HT1080 (cell line): ENCODE measurements around the gene TCL1B. TPM values are rescaled to one million over a fixed set of nuclear protein-coding genes. Genes with fewer than 3 reads are reported as not detected.

Experiments used
- small RNA-seq: library from RNA; depleted of rRNA; stranded (forward); fragments of <200 nt; gene quantifications from one replicate; pipeline ENCODE3, GENCODE V24; 2014
- total RNA-seq: library from RNA; depleted of rRNA; stranded (reverse); fragments of >200 nt; shearing (Covaris generic); gene quantifications from 2 replicates; pipeline ENCODE4 v1.2.3, GENCODE V29; 2014; rRNA removed

TCL1B gene
- total RNA-seq, 1 experiment from 2014 or later, result not detected

Small RNA genes lying within 50 kb of the gene (small RNA-seq; reads per million reads assigned to genes)
- gene RF02193, result not detected

Other genes with a start within 250 kb of the TCL1B start
- 2.3 and 2.4 TPM in 2 replicates for gene SYNE3, start 169.8 kb upstream of the TCL1B start, total RNA-seq
- 112 and 114 TPM in 2 replicates for gene GLRX5, start 151.4 kb upstream of the TCL1B start, total RNA-seq
- 0.35 TPM in 1 of 2 replicates, not detected in the other for gene TCL1A, start 27.7 kb downstream of the TCL1B start, total RNA-seq
- gene TUNAR, start 190.4 kb downstream of the TCL1B start, total RNA-seq, result 0.43 TPM in 1 of 2 replicates, not detected in the other